Measurements from ENCODE around the gene IRX4.
"Not testable (repeated sequence)": the region's sequence is repeated elsewhere in the genome, so short reads cannot be mapped to it uniquely, and the experiment has no call there.

The IRX4 gene

DNA sequence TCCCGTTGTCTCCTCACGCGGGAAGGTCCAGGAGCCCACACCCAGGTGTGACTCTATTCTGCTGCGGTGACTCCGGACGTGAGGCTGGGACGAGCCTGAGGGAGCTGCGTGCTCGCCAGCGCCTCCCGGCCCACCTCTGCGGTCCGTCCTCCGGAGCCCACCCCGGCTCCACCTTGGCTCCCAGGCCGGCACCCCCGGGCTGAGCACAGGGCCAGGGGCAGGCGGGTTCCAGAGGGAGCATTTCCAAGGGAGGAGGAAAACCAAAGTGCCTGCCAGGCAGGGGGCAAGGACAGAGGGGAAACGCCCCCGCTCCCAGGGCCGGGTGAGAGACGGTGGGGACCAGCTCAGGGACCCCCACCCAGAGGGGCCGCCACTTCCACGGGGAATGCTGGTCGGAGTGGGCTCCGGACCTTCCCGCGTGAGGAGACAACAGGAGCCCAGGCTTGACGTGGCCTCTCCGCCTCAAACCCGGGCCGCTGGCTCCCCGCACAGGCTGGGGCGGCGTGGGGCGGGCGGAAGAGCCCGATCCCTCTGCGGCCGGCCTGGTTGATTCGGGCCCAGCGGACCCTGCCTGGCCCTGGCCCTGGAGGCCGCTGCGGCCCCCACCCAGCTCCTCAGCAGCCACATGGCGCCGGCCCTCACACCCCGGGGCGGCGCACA, 26.0 kb downstream of the IRX4 start:
- DNase-seq = no peak

DNA sequence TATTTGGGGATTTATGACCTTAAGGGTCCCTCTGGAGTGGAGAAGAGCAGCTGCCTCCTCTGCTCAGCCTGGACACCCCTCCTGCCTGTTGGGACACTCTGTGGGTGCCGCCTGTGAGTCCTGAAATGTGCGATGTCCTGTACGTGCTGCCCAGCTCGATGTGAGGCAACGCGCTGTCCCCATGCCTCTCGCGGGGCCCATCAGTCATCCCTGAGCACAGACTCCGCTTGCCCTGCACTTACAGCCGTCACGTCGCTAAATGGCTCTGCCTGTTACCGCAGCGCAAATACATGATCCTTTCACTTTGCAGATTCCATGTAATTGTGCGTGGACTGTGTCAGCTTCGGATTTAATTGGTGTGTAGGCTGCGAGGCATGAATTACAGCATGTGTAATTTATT, 27.1 kb downstream of the IRX4 start:
- DNase-seq = no peak

DNA sequence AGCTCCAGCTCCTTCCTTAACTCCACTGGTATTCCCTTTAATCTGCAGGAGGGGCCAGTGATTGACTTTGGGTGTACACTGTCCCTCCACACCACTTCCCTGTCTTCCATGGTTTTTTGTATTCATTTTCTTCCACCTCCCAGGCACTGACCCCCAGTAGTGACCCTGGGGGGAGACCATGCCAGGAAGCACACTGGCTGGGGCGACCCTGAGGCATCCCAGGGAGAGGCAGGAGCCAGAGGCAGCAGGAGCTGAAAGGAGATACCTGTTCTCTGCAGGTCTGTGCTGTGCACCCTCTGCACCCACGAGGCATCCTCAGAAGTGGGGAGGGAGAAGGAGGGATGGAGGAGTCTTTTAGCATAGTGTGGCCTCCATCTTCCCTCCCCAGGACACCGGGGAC, 27.6 kb downstream of the IRX4 start:
- no peak for DNase-seq

DNA sequence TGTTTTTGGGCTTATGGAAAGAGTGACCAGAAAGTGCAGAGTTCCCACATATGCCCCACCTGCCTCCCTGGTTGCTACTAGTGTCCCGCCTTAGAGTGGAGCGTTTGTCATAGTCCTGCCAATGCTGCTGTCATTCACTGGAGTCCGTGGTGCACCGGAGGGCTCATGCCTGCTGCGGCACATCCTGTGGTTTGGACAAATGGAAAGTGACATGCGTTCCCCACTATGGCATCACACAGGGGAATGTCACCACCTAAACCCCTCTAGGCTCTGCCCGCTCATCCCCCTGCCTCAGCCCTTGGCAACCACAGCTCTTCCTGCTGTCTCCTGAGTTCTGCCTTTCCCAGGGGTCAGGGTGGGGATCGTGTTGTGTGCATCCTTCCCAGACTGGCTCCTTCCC, 29.2 kb downstream of the IRX4 start:
- DNase-seq = no peak

DNA sequence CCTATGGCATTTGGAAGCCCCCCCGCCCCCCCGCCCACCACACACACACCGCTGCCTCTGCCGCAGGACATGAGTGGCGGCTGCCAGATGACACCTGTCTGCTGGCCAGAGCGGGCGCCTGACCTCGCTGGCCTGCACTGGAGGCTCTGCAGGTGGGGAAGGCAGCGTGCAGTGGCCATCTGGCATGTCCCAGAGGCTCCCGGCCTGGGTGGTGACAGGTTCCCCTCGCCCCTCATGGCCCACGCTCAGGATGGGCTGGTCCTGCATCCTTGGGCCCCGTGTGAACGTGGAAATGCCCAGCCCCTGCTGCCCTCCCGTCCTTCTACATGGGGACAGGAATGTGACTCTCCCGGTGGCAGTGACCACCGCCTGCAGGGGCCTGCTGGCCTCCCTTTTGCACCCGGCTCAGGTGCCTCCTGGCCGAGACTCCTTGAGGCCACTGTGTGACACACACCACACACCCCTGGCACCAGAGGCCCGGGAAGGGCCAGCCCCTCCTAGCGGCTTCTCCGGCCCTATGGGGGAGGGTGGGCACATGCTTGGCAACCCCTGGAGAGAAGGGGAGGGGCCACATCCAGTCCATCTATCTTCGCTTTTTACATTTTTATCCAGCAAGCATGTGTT, 30.3 kb downstream of the IRX4 start:
- no peak for DNase-seq

DNA sequence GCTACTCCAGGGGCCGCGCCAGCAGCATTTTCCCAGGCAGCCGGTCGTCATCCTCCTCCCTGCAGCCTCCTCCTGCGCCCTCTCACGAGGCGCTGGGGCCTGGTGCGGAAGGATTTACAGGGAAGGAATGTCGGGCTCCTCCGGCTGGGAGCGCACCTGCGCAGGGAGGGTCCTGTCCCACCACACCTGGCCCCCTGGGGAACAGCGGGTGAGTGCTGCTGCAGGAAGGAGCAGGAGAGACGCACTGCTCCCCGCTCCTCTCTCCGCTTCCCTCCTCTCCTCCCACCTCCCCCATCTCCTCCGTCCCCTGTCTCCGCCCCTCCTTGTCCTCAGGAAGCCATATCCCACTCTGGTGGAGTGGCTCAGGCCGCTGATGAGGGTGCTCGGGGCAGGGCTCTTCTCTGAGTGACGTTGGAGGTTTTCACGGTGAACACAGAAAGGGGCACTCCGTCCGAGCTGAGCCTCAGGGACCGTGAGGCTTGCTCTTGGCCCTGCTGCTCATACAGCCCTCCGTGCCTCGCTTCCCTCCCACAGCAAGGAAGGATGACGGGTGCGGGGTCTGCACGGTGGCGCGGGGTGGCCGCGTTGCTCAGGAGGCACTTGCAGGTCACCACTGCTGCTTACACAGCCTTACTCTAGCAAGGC, 31.3 kb downstream of the IRX4 start:
- DNase-seq = peak; percentile 70

DNA sequence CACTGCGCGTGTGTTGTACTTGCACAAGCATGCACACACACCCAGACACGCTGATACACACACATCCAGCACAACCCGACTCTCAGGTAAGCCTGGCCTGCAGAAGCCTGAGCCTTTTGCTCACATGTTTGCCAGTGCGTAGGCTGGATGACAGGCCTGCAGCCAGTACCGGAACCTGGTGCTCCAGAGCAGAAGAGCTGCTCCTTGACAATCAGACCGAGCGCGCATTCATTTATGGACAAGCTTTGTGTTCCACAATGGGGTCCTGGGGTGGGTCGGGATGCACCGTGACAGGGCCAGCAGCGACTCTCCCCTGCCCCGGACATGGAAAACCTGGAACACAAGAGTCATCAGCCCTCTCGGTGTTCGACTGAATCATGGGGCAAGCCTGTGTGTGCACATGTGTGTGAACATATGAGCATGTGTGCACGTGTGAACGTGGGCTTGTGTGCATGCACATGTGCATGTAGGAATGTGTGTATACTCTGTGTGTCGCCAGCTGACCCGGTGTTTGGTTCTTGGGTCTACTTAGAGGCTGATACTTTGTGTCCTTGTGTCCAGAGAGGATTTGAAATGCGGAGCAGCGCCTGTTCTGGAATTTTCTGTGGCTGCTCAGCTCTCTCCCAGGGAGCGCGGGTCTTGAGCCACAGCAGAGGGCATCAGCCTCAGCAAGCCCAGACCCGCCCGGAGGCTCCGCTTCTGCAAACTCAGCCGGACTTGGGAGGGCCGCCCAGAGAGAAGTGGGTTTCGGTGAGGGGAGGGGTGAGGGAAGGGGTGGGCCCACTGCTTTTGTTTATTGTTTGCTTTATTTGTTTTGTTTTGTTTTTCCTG, 32.2 kb downstream of the IRX4 start:
- peak; percentile 40 for DNase-seq

DNA sequence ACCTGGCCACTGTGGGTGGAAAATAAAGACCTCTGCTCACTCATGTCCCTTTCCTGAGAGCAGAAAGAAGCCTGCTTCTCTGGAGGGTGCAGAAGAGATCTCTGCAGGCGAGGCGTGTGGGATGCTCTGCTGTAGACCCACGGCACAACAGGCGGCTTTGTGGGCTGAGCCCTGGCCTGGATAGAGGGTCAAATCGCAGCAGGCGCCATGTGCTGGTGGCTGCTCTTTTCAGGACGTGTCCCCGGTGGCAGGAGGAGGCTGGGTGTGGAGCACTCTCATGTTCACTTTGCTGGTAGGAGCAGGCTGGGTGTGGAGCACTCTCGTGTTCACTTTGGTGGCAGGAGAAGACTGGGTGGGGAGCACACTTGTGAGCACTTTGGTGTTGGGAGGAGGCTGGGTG, 35.1 kb downstream of the IRX4 start:
- DNase-seq = no peak

DNA sequence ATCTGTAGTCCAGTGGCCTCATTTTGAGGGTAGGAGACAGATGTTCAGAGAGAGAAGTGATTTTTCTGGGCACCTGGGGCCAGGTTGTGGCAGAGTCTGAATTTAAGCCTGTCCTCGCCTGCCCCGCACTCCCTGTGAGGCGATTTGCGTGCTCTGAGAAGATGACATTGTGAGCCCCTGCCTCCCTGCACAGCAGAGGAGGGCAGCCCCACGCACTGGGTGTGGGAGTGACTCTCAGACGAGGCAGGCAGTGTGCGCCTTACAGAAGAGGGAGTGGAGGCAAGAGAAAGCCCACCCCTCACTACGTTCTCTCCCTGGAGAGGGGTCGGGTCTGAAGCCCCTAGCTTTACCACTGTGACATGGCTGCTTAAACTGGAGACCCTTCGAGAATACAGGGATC, 35.7 kb downstream of the IRX4 start:
- DNase-seq = no peak

DNA sequence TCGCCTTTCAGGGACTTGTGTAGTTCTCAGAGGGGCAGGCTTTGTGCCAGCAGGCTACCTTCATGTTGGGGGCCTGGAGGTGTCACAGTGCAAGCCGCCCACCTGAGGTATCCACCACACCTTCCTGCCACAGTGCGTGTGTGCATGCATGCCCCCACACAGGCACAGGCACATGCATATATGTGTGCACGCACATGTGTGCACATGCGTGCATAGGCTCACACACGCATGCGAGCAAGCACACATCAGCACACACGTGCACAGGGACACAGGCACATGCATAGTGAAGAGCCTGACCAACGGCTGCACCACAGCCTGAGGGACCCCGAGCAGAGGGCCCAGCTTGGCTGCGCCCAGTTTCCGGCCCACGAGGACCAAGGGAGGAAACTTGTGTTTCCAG, 36.1 kb downstream of the IRX4 start:
- no peak for DNase-seq

DNA sequence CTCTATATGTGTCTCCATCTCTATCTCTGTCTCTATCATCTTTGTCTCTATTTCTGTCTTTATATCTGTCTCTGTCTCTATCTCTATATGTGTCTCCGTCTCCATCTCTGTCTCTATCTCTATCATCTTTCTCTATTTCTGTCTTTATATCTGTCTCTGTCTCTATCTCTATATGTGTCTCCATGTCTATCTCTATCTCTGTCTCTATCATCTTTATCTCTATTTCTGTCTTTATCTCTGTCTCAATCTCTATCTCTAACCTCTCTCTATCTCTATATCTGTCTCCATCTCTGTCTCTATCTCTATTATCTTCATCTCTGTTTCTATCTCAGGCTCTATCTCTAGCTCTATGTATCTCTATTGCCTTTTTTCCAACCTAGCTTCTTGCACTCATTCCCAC, 37.0 kb downstream of the IRX4 start:
- DNase-seq = no peak

DNA sequence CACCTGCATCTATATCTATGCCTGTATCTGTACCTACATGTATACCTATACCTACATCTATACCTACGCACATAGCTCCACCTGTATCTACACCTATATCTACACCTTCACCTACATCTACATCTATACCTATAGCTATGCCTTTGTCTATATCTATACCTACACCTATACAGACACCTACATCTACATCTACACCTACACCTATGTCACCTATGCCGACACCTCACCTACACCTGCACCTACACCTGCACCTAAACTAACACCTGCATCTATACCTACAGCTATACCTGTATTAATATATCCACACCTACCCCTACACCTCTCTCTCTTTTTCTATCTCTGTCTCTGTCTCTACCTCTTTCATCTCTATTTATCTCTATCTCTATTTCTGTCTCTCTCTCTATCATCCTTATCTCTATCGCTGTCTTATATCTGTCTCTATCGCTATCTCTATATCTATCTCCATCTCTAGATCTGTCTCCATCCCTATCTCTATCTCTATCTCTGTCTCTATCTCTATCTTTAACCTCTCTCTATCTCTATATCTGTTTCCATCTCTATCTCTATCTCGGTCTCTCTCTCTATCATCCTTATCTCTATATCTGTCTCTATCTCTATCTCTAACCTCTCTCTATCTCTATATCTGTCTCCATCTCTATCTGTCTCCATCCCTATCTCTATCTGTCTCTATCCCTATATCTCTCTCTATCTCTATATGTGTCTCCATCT, 37.9 kb downstream of the IRX4 start:
- no peak for DNase-seq

DNA sequence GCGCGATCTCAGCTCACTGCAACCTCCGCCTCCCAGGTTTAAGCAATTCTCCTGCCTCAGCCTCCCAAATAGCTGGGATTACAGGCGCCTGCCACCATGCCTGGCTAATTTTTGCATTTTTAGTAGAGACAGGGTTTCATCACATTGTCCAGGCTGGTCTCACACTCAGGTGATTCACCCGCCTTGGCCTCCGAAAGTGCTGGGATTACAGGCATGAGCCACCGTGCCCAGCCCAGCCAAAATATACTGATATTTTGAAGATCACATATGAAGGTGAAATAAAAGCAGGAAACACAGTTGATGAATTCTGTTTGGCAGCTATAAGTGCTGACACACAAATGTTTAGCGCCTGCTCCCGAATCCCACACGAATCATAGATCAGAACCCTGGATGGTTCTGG, 39.0 kb downstream of the IRX4 start:
- DNase-seq = not testable (repeated sequence)

DNA sequence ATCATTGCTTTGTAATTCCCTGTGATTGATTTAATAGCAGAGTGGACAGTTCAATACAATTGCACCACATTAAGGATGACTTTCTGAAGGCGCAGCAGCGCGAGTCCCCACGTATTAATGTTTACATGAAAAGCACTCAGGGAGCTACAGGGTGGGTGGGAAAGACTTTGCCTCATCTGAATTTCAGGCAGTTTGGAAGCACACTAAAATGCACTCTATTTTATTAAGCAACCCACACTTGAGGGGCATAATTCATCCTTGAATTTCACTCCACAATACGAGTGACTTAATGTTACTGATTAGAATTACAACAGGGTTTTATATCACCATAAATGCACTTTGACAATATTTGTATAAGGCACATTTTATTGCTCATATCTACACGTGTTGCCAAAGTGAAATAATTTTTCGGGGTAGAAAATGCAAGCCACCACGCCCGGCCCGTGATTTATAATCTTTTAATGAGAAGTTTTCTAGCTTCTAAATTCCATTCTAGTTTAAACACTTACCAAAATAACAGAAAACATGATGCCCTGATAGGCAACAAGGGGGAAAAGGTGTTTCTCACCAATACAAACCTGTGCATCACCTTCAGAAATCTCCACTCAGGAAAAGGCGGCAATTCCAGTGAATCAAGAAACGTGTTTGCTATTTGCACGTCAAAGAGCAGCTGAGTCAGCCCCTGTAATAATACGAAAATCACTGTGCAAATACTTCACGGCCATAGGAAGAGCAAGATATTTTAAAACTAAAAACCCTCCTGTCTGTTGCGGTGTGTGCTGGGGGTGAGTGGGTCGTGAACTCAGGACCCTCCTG, 40.5 kb downstream of the IRX4 start:
- no peak for DNase-seq

DNA sequence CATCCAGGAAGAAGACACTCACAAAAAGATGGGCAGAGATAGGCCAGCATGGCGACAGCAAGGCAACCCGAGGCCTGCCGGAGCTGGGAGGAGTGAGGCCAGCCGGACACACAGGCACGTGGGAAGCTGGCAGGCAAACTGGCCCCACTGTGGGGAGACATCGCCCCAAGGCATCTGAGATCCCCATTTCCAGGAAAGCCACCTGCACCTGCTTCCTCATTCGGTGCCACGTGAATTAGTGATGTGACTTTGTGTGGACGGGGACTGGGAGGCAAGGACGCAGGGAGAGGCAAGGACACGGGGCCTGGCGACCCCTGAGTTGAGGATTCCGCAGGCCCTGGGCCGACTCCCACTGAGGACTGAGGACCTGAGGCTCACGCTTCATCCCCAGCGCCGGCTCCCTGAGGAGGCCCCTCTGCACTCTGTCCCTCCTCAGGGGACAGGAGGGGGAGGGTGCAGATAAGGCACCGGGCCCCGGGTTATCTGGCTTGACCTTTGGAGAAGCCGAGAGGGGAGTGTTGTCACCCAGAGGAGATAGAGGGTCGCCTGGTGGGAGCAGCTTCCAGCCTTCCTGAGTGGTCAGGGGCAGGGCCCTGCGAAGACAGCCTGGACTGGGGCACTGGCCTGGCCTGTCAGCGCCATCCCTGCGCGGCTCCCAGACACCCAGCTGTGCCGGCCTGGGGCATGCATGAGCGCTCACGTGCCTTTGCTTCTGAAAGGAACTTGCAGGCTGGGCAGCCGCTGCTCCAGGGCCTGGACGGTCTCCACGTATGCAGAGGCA, 41.8 kb downstream of the IRX4 start:
- DNase-seq = no peak

DNA sequence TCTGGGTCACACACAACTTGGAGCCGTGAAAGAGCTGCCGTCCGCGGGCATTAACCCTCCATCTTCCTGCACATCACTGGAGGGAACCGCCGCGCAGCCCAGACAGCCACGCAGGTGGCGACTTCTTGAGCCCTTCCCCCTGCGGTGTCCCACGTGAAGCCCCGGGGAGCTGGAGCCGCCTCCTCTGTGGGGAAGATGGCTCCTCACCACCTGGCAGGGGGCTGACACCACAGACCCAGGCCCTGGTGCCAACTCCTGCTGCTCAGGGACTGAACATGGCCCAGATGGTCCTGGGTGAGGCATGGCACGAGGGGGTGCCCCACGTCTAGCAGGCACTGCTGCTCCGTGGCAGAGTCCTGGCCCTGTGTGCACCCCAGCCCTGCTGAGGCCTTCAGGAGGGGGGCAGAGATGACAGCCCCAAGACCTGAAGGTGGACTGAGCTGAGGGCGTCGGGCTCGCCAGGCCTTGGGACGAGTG, 42.6 kb downstream of the IRX4 start:
- DNase-seq = no peak

DNA sequence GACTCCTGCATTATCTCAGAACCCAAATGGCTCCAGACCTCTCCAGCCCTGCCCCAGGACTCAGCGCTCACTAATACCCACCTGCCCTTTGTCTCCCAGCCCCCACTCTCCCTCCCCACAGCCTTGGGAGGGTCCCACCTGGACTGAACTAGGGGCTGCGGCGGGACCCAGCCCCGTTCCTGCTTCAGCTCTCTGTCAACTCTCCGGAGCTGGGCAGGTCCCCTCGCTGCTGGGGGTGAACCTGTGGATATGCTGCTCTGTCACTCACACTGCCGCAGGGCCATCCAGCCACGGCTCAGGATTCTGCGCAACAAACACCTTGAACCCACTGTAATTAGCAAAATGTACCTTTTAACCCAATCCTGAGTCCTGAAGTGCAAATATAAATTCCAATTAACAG, 44.7 kb downstream of the IRX4 start:
- DNase-seq = no peak

DNA sequence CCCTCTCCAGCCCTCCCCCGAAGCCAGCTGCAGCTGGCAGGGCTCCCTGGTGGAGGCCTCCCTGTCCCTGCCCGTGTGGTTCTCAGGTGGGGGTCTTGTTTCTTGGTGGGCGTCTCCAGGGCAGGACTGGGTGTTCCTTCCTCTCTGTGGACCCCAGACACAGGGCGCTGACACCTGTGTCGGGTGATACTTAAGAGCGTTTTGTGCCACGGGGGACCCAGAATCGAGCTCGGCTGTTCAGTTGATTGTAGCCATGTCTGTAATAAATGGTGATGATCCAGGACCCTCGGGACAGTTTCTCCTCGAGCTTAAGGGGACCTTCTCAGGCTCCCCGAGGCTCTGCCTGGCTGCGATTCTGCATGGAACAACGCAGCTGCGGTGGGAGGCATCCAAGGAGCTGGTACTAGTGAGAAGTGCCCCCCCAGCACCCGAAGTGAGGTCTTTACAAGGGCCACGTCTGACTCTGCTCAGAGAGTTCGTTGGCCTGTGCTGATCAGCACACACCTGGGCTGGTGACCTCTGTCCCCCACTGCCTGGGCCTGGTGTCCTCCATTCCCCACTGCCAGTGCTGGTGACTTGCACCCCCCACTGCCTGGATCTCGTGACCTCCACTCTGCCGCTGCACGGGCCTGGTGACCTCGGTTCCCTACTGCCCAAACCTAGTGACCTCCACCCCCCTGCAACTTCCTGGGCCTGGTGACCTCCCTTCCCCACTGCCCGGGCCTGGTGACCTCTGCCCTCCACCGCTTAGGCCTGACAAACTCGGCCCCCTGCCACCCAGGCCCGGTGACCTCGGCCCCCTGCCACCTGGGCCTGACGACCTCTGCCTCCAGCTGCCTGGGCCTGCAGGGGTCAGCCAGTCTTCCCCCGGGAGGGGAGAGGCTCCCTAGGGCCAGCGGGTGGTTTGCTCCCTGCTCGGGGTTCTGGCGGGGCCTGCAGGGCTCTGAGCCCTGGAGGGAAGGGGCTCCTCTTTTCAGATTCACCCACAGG, 45.5 kb downstream of the IRX4 start:
- DNase-seq = no peak

DNA sequence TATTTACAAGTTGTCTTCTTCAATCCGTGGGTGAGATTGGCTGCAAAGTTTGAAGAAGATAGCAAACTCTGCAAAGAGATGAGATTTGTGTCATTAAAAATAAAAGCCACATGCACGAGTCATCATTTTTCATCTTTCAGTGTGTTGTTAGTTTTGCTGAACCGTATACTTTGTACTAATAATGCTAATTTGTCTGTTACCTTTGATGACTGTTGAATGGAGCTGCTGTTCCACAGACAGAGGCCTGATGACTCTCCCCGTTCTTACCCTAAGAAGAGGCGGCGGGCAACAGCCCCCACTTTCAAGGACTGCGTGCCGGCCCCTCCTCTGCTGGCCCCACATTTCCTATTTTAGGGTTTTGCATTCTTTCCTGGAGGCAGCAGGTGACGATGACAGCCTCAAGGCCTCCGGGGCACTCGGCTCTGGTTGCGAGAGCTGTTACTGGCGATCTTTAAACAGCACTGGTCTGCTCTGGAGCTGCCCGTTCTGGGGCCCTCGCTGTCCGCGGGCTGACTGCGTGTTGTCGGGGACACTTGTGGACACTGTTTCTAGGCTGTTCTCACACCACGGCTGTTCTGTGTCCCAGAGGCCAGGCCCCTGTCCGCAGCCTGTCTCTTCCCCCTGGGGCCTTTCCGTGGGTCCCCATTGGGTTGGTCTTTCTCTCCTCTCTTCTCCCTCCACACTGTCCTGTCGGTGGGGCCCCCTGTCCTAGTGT, 46.4 kb downstream of the IRX4 start:
- DNase-seq = no peak
